Stimulated activated CD4-positive, alpha-beta T cell treated with anti-CD3 and anti-CD28 coated beads, TNF-alpha, amount 100 ng/mL, for 4 hours (primary cell): ENCODE results near the gene ZXDC.

Experiments
- DNase-seq, 3 experiments: peaks; one replicate each; pipeline ENCODE4 v3.0.0-alpha.2; 2020; ENCODE audit warnings: low read depth in 3 of 3

ZXDC gene

DNA sequence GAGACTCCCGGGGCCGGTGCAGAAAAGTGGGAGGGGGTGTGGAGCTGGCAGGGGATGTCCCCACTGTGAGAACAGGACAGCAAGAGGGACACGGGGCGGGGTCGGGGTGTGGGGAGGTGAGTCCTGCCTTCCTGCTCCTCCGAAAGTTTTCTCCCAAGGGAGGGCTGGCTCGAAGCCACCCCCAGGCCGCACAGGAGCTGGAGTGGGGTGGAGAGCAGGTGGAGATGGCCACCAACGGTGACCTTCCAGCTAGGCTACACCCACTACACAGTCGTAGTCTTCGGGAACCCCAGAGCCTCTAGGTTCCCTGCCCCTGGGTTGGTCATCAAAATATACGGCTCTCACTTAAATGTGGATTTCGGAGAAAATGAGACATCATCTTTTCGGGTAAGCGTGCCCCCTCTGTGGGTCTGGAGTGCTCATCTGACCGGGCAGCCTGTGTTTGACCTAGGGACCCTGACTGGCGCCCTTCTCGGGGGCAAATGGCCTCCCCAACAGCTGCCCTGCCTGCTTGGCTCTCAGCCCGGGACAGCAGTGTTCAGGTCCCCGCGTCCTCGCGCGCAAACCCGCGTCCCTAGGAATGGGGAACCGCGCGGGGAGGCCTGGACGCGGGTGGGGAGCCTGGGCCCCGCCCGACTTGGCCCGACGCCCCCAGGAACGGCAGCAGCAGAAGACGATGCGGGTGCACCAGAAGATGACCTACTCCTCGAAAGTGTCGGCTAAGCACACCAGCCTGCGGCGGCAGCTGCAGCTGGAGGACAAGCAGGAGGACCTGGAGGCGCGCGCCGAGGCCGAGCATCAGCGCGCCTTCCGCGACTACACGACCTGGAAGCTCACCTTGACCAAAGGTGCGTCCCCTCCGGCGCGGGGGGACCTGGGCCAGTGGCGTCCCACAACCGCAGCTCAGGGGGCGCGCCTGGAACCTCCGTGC, 59.8 kb downstream of the ZXDC start:
- no peak for DNase-seq

DNA sequence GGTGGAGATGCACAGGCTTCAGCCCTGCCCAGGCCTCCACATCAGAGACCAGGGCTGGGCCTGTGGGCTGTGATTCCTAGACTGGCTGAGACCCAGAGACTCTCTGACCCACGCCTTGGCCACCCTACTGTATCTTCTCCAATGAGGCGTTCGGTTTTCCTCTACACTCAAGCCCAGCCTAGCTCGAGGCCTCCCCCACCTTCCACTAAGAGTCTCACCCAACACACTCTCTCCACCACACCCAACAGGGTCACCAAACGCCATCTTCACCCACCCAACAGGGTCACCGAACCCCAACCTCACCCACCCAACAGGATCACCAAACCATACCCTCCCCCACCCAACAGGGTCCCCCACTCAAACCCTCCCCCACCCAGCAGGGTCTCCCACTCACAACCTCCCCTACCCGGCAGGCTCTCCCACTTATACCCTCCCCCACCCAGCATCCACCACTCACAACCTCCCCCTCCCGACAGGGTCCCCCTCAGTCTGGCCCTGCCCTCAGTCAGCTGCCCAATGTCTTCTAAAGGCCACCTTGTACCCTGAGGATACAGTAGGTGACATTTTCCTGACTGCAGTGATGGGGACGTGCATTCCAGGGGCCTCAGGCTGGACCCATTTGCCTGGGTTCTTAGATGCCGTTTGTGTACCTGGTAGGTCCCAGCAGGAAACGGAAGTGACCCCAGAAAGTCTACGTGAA, 60.6 kb downstream of the ZXDC start:
- no peak for DNase-seq

DNA sequence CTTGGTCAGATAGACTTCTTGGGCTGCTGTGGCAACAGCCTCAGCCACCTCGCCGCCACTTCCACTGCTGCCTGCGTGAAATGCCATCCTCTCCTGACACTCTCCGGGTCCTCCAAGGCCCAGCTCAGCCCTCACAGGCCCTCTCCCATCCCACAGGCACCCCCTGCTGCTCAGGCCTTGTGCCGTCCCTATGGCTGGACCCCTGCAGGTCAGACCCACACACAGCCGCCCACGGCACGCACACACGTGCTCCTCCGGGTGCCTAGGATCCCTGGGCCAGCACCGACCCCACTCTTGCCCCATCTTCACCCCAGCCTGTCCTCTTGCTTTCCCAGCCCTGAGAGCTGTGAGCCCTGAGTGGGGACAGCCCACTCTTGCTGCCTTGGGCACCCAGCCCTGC, 61.3 kb downstream of the ZXDC start:
- no peak for DNase-seq

DNA sequence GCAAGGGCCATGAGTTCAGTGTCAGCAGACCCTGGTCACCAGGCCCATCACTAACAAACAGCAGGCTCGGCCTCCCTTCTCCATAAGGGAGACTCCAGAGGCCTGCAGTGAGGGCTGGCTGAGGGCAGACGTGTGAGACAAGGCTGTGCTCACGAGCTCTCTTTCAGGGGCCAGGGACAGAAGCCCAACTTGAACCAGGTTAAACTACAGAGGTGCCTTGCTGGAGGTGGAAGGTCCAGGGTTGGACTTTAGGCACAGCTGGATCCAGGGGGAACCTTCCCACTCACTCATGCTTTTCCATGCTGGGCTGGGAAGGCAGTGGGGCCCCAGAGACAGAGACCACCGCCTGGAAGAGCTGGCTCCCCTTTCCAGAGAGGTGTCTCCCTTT, 62.0 kb downstream of the ZXDC start:
- no peak for DNase-seq

DNA sequence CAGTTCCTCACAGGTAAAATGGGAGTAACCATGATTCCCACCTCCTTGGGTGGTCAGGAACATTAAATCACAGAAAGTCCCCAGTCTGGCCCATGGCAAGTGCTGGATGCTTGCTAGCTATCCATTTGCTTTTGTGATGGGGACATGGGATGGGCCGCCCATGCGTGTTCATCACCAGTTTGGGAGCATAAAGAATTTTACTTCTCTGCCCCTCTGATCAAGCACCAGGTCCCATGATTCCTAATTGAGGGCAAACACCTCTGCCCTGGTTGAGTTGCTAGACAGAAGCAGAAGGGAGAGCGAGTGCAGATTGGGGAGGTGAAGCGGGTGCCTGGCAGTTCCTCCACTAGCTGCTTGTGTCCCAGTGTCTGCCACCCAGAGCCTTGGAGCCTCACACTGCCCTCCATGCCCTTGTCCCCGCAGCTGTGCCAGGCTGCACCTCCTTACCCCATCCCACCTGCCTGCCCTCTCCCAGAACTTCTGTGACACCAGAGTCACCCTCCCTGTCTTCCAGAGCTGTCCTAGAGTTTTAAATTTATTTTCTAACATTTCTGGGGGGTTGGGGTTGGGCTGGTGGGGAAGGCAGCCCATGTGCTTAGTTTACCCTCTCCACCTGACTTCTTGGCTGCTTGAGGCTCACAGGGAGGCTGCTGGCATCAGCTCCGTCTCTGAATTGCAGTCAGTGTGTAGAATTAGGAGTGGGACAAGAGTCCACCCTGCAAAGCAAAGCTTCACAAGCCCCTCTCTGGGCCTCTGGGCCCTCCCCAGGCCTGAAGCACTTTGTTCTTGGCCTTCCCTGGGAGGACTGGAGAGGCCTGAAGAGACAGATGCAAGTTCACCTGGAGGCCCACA, 62.6 kb downstream of the ZXDC start:
- no peak for DNase-seq

DNA sequence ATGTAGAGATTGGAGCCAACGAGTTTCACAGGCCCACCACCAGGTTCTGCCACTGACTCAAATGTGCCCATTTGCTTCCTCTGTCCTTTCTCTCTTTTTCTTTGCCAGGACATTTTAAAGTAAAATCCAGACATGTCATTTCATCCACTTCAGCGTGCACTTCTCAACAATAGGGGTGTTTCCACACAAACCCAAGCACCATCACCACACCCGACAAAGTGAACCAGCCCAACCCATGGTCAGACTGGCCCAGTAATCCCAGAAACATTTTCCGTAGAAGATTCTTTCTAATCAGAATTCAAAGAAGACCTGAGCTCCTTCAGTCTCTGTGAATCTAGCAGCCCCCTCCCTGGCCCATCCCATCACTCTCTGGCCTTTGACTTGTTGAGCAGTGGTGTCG, 67.6 kb downstream of the ZXDC start:
- no peak for DNase-seq

DNA sequence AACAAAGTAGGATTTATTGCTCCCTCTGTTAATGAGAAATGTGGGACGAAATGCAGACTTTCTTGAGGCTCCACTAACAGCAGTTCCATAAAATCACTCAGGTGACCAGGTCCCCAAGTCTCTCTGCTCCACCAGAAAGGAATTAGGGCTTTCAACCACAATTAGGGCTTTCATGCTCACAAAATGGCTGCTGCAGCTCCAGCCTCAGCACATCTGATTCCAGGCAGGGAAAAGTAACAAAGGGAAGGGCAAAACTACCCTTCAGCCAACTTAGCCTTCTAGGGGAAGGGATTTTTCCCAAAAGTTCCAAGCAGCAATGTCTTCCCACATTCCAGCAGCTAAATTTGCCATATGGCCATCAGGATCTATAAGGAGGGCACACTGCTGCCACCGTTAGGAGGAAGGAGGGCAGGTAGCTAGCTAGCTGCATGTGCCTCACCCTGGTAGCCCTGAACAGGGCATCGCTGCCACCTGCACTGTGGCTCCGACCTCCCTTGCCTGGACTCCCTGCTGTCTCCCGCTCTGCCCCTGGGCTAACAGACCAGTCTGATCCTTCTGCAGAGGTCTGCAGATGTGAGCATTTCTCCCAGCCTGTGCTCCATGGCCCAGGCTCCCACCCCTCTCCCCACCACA, 68.2 kb downstream of the ZXDC start:
- DNase-seq, result no peak

DNA sequence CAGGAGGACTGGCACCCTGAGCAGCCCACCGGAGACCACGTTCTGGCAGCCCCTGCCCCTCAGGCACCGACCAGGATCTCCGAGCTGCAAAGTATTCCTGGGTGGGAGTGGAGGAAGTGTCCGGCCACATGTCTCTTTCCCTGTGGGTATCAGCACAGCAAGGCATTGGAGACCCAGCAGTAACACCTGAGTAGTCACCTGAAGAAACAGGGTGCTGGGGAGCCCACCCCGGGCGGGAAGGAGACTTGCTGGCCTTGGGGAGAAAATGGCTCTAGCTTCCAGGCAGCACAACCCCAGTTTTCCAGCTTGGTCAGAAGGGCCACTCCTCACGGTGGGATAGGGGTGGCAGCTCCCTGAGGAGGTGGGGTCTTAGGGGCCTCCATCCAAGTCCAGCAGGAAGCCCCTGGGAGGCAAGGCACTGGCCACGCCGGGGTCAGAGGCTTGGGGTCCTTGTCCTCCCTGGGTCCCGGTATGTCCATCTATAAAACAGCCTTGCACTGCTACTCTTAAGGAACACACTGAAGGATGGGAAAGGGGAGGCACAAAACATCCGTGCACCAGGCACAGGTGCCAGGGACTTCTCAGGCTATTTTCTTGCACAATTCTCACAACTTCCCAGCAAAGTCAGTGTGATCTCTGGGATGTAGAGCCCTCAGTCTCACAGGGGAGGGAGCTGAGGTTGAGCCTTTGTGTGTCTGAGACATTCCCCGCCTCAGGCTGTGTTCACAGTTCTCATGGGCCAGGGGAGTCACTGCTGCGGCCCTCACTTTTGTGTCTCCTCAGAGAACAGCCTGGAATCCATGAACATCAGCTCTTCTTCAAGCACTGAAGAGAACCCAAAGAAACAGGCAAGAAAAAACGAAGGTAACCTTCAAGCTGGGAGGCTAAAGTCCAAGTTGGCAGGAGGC, 69.0 kb downstream of the ZXDC start:
- DNase-seq, result no peak

DNA sequence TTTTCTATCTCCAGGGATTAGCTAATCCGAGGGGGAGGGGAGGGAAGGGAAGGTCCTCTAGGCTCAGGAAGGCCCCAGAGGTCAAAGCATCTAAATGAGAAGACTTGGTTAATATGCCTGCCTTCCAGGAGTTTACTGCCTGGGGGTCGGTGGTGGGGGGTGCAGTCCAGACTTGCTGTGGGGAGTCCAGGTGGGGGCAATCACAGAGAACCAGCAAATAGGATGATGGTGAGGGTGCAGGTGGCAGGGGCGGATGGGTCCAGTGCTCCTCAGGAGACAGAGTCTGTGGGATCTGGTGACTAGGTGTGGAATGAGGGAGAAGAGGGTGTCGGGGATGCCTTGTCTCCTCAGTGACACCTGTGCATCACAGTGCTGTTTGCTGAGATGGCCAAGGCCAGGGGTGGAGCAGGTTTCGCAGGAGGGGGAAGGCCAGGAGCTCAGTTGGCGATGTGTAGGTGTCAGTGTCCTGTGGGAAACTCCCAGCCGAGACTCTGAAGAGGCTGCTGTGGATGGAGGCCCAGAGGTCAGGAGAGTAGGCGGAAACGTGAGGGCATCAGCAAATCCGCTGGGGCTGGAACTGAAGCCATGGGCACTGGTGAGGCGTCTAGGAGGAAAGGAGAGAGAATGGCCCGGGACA, 72.9 kb downstream of the ZXDC start:
- no peak for DNase-seq

DNA sequence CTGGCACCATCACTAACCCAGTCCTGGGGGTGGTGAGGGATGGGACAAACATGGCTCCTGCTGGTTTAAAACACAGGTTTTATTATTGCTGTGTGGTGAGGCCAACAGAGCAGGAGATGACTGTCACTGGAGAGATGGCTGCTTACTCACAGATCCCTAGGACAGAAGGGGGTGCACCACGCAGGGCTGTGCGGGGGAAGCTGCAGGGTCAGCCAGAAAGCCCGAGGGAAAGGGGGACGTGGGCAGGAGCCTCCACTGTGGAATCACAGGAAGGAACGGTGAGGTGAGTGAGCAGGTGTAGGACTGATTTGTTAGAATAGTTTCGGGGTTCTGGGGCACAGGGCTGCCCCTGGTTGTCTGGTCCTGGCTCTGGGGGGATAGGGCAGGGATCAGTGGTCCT, 73.5 kb downstream of the ZXDC start:
- no peak for DNase-seq

DNA sequence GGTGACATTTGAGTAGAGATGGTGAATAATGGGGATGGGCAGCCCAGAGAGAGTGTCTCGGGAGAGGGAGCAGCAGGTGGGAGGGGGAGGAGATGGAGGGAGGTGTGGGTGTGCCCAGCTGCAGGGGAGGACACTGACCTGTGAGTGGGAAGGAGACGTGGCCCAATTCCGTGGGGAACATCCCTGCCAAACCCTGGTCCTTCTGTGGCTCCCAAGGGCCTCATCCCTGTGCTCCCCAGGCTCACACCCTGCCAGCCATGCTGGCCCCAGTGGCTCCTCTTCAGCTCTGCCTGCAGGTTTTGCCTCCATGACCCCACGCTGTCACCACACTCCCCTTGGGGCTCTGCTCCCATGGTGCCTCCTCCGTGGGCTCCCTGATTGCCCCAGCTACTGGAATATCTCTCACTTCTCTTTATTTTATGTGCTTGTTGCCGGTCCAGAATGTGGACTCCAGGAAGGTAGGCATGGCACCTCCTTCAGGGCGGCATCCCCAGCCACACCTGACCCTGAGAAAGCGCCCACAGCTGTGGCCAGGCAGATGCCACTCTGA, 74.0 kb downstream of the ZXDC start:
- DNase-seq, result no peak

DNA sequence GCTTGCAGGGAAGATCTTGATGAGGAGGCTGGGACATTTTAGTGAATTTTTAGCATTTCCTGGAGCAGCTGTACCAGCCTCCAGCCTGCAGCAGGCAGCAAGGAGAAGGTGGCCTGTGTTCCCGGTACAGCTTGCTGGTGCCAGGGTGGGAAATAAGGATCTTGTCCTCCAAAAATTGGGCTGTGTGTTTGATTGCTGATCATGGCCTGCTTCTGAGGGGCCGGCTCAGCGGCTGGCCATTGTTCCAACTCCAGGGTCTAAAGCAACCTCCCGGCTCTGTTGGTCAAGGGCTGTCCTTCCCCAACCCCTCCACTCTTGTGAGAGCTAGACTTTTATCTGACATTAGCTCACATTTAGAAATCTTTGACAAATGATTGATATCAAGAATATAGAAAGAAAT, 75.9 kb downstream of the ZXDC start:
- no peak for DNase-seq

DNA sequence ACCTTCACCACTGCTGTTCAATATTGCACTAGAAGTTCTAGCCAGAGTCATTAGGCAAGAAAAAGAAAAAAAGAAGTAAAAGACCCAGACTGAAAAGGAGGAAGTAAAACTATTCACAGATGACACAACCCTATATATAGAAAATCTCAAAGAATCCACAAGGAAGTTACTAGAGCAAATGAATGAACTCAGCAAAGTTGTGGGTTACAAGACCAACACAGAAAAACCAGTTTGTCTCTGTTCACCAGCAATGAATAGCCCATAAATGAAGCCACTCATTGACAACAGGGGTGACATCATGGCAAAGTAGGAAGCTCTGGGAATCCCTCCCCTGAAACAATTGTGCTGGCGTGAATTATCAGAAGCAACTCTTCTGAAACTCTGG, 76.3 kb downstream of the ZXDC start:
- no peak for DNase-seq

DNA sequence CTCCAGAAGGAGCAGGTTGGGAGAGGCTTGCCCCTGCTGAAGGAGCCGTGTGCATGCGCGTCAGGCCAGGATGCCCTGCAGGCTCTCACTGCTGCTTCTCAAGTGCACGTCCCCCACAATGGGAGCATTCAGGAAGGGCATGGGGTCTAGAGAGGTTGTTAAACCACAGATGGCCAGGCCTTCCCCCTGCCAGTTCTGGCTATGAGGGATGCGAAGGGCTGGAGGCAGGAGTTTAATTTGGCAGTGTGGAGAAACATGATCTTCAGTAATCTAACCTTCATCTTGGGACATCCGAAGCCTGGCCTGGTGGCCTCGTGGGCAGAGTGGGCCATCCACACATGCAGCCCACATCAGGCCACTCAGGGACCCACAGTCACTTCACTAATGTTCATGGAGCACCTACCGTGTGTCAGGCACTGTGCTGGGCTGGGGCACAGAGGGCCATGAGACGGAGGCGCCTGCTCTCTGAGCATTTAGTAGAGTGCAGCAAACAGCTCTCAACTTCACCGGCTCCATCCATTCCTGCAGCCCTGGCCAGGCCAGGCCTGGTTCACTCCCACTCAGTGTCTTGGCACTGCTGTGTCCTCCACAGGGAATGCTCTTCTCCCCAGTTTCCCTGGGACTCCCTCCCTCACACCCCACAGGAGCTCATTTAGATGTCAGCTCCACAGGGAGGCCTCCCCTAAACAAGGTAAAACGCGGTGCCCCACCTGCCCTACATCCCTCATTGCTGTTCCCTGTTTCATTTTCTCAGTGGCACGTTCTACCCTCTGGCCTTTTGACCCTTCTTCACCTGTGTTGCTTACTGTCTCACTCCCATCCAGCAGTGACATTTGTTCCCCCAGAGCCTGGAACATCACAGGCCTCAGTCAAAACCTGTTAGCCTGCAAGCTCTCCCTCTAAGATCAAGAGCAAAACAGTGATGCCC, 77.0 kb downstream of the ZXDC start:
- DNase-seq, result no peak

DNA sequence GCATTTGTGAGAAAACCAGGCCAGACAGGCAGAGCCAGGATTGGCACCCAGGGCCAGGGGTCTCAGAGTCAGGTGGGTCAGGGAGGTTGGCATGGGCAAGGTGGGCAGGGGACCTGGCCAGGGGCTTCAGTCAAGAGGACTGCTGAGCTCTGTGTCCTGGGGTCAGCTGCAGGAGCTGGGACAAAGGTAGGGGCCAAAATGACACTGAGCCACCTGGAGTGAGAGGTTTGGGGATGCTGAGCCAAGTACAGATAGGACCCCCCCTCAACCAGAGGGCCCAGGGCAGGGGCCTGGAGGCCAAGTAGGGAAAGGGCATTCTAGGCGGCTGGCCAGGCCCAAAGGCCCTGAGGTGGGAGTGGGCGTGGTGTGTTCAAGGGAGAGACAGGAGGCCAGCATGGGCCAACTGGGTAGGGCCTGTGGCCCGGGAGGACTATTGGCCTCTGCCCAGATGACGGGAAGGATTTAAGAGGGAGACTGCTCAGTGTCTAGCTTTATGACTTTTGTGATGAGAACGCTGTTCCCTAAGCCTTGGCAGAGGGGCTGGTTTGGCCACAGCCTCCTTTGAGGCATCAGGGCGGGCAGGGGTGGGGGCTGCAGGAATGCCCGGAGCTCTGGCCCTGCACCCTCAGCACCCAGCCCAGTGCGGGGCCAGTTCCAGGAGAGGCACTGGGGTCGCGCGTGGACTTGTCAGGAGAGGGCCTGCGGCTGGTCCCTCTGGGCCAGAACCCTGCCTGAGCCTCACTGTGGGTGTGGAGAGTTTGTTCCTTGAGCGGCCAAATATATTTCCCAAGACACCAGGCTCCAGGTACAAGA, 77.9 kb downstream of the ZXDC start:
- no peak for DNase-seq

DNA sequence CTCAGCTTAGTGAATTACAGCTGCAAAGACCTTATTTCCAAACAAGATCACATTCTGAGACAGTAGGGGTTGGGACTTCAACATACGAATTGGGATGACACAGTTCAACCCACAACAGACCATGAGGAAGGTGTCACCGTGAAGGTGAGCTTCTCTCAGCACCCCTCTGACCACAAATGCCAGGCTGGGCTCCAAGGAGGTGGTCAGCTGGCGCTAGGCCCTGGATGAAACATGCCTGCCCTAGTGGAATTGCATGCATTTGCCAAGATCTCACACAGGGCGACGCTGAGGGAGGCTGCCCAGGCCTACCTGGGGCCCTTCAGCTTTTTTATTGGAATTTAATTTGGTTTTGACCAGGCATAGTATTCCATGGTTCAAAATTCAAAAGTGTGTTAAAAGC, 79.2 kb downstream of the ZXDC start:
- no peak for DNase-seq

DNA sequence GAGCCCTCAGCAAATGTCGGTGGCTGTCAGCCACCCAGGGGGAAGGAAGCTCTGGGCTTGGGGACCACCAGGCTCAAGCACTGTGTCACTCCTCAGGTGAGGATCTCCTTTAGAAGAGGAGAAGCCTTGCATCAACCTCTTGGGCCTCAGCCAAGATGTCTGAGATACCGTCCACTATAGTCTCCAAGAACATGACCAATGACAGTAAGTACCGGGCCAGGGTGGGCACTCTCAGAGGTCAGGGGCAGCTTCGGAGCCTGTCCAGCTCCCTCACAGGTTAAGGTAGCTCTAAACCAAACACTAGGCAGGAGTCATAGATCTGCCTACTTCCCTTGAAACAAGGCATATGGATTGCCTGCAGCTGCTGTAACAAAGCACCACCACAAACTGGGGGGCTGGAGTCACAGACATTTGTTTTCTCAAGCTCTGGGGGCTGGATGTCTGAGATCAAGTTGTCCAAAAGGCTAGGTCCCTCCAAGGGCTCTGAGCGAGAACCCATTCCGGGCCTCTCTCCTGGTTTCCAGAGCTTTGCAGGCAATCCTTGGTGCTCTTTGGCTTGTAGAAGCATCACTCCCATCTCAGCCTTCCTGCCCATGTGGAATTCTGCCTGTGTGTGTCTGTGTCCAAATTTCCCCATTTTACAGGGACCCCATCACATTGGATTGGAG, 79.7 kb downstream of the ZXDC start:
- no peak for DNase-seq

DNA sequence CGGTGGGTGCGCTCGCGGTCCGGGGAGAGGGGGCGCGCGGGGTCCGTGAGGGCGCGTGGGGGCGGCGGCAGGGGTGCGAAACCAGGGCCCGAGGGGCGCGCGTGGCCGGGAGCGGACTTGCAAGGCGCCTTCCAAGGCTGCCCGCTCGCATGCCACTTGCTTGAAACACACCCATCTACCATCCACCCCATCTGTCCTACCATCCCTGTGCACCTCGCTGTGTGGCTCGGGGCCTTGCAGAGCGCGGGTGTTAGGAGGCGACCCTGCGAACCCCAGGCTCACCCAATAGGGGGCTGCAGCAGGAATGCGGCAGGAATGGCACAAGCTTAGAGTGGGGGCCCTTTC, 80.7 kb downstream of the ZXDC start:
- no peak for DNase-seq
